ENCODE data around the gene LRRC15.

- no peak for TF ChIP-seq CTCF (IDR thresholded peaks at IDR 0.05; ENCODE audit: poor library complexity)
- no peak for TF ChIP-seq EZH2 (IDR thresholded peaks at IDR 0.05; ENCODE audit: borderline replicate concordance)
- TF ChIP-seq EZH2phosphoT487 (IDR thresholded peaks at IDR 0.05; ENCODE audit: low read depth, severe bottlenecking, unreplicated experiment) = no peak
Measured at GRCh38 chr3:194328942-194329582, 40.5 kb downstream of the LRRC15 start.

Measured in hepatocyte (in vitro differentiated cells).